ENCODE data around the gene AHSA1.
"Not testable (repeated sequence)": the region's sequence is repeated elsewhere in the genome, so short reads cannot be mapped to it uniquely, and the experiment has no call there.

AHSA1 gene

DNA sequence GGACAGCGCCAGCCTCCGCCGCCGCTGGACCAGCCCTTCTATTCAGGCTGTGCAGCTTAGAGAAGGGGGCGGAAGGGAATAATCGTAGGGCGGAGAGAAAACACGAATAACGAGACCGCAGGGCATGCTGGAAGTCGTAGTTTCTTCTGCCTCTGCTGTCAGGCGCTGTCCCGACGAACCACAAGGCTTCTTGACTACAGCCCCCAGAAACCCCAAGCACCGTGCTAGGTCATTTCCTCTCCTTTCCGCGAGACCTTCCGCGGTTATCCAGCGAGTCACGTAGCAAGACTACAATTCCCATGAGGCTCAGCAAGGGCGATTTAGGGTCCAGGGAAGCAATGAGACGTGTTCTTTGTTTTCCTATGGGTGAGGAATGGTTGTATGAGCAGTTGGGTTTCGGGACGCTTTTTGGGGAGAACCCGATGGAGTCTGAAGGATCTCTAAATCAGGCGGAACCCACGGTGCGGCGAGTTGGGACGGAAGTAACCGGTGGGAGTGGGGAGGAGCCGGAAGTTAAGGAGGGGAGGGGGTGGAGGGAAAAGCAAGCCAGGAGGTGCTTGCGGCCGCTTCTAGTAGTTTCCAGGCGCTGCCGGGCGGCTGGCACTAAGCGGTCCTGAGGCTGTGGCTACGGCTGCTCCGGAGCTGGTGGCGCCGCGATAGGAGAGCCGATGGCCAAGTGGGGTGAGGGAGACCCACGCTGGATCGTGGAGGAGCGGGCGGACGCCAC is at the start of gene AHSA1, which contains the start of gene VIPAS39:
Gene AHSA1 (plus strand): TSS at position 572 of the 727 bp plus-strand sequence. CDS start 97 bp downstream, at position 669.
Gene VIPAS39 (minus strand): TSS at position 80 of the 727 bp plus-strand sequence. CDS start 3,499 bp downstream, outside the sequence.
- peak; percentile 96 for DNase-seq

GRCh38 chr14:77409131-77409533 is 48.8 kb upstream of the AHSA1 start:
- DNase-seq = peak; percentile 2

- DNase-seq = not testable (repeated sequence)
Observed at GRCh38 chr14:77415403-77416030, 42.4 kb upstream of the AHSA1 start.

DNA sequence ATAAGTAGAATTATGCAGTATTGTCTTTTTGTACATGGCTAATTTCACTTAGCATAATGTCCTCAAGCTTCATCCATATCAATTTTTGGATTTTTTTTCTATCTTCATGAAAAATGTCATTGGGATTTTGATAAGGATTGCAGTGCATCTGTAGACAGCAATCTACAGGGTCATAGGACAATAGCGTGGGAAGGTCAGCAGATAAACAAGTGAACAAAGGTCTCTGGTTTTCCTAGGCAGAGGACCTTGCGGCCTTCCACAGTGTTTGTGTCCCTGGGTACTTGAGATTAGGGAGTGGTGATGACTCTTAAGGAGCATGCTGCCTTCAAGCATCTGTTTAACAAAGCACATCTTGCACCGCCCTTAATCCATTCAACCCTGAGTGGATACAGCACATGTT is 41.8 kb upstream of the AHSA1 start:
- not testable (repeated sequence) for DNase-seq

GRCh38 chr14:77416836-77417235 is 41.1 kb upstream of the AHSA1 start:
- no peak for DNase-seq

DNA sequence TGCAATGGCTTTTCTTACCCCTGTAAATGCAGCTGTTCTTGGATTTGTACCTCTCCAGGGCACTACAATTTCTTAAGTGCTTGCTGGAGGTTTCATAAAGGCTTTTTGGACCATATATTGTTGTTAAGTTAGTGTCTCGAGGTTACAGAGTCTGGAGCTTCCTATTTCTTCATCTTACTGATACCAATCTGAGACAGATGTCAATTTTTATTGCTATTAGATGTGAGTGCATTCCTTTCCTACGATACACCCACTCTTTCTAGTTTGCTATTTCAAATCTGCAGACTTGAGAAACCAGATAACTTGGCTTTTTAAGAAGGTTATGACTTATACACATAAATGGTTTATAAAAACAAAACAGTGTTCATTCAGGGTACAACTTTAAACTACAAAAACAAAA is 36.7 kb upstream of the AHSA1 start:
- DNase-seq = no peak

- DNase-seq = no peak
Observed at GRCh38 chr14:77423423-77423822, 34.5 kb upstream of the AHSA1 start, which contains the start of gene NOXRED1. TSS of gene NOXRED1 (minus strand) at chr14:77423523. CDS start at chr14:77422889, 634 bp downstream.

GRCh38 chr14:77424862-77425261 is 33.0 kb upstream of the AHSA1 start:
- no peak for DNase-seq

GRCh38 chr14:77426396-77426795 is 31.5 kb upstream of the AHSA1 start:
- no peak for DNase-seq

DNA sequence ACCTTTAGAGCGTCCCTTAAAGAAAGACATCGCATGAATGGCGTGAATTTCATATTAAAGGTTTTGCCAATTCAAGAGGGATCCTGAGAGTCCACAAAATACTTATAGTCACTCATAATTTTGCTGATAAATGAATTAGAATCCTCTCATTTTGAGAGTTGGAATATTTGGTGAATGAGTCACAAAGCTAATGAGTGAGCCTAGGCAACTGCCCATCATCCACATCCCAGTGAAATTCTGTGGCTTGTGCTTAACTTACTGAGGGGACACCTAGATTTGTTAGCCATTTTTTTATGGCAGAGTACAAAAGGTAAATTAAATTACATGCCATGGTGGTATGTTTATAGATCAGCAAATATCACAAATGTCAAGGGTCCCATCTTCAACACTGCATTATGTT is 21.9 kb upstream of the AHSA1 start:
- DNase-seq = no peak

DNA sequence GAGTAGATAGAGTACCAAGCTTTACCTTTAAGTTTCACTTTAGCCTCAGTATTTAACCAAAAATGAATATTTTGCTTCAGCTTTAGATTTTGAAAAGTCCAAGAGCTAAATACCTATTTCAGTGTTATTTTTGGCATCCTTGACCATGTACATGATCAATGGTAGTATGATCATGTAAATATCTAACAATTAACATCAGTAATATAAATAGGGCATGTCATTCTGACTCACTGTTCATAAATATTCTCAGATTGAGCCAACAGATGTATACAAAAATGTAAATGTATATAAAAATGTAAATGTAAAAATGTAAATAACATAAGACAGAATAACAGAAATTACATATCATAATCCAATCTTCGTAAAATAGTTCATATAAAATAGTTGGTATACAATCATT is 19.3 kb upstream of the AHSA1 start:
- no peak for DNase-seq

GRCh38 chr14:77439861-77440260 is 18.0 kb upstream of the AHSA1 start:
- DNase-seq = no peak

DNA sequence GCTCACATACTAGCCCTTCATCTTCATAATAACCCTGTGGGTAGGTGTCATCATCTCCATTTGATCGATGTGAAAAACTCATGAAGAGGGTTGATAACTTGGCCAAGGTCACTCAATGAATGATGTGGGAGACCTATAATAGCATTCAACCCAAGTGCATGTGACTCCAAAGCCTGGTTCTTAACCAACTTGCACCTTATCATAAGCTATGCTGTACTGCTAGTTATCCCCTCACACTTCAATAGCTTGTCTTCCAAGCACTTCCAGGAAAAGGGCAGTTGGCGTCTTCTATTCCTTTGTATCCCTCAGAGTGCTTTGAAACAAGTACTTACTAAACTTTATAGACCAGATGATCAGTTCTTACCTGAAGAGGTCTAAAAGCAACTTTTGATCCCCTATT is 15.7 kb upstream of the AHSA1 start:
- no peak for DNase-seq

DNA sequence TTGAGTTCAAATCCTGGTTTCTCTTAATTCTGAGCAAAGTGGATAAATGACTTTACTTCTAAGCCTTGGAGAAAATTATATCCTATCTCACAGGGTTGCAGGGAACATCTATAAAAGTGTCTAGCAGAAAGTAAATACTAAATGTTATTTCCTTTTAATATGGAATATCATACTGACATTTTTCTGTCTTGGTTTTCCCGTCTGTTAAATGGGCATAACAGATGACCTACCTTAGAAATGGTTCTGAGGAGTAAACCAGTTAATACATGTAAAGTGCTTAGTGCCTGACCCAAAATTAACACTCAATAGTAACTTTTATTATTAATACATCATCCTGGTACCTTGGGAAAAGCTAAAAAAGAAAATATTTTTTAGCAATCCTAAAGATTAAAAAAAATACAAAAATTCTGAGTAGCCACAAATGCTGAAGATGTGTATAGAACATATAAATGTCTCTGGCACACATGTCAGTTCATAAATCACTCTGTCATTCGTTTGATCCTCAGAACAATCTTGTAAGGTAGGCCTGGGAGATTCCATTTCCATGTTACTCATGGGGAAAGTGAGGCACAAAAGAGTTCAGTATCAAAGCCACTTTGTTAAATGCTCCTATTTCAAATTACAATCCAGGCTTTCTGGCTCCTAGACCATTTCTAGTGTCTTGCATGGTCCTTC is 1.8 kb upstream of the AHSA1 start:
- no peak for DNase-seq

DNA sequence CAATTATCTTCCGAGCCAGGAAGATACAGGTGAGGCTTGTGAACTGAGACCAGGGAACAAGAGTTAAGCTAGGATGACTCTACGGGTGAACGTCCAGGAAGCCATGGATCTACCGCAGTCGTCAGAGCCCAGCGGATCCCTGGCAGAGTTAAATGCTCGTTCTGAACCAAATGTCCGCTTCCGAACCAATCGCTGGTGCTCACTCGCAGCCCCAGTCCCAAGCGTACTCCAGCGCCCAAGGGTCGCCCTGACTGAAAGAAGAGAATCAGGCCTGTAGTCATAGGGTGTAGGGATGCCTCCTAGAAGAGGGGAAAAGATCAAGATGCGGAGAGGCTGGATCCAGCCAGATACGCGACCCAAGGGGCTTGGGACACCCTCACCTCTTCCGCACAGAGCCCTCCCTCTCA is 775 bp upstream of the AHSA1 start:
- DNase-seq = no peak

DNA sequence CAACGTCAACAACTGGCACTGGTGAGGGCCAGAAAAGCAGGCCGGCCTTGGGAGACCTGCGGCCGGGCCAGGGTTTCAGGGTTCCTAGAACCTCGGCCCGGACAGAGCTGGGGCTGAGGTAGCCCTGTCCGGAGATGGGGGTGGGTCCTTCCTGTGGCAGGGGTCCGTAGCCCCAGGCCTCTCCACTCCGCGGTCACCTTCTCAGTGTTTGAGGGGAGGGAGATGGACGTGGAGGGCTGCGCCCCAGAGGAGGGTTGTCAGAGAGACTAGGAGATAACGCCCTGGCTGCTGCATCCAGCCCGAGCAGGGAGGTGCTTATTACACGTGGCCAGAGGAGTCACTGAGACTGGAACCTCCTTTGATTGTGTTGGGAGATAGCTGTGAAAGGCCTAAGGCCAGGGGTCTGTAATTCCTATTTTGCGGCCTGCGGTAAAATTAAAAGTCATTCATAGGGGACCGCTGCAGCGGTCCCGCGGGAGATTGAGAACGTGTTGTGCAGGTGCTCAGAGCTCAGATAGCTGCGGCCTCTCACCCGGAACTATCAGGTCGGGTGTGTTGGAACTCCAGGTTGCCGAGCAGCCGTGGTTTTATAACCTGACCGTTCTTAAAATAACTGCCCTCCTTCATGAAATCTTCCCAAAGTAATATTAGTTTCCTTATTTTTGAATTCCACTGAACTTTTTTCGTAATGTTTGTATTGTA is 507 bp downstream of the AHSA1 start:
- DNase-seq = peak; percentile 44

DNA sequence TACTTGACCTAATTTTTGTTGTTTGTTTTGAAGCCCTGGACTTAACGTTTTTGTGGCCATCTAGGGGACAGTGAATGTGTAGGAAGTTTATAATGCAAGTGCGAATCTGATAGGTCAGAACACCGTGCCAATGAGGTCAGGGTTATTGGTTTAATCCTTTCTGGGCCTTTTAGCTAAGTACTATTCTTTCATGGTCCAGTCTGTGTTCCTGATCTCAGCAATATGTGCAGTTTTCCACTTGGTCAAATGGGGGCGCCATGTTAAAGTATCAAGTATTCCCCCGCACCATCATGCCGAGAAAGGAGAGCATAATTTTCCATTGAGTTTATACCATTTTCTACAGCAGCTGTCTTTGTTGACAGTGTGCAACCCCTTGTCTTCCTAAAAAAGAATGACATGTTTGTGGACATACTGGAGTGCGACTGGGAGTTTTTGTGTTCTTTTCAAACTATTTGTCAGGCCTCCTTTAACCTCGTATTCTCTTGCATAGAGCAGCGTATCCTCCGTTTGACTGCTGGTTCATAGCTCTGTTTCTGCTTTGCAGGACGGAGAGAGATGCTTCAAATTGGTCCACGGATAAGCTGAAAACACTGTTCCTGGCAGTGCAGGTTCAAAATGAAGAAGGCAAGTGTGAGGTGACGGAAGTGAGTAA is 1.3 kb downstream of the AHSA1 start:
- peak; percentile 71 for DNase-seq

GRCh38 chr14:77467801-77468200 is 9.9 kb downstream of the AHSA1 start:
- no peak for DNase-seq

GRCh38 chr14:77469067-77469505 is 11.2 kb downstream of the AHSA1 start:
- no peak for DNase-seq

DNA sequence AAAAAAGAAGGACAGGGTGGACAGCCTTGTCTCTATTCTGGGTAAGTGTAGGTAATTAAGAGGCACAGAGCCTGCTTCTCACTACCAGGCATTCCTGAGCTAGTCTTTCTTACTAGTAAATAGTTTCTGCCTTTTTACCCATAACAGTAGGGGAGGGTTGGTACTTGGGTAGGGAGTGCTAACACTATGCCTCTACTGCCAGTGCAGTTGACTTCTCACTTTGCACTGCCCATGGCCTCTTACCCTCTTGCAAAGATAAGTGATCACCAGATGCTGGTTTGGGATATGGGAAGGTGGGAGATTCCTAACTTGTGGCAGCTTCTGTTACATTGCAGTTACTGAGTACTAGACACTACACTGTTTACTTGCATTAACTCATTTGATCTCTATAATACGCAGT is 11.6 kb downstream of the AHSA1 start:
- no peak for DNase-seq

GRCh38 chr14:77470224-77470870 is 12.5 kb downstream of the AHSA1 start:
- no peak for DNase-seq

DNA sequence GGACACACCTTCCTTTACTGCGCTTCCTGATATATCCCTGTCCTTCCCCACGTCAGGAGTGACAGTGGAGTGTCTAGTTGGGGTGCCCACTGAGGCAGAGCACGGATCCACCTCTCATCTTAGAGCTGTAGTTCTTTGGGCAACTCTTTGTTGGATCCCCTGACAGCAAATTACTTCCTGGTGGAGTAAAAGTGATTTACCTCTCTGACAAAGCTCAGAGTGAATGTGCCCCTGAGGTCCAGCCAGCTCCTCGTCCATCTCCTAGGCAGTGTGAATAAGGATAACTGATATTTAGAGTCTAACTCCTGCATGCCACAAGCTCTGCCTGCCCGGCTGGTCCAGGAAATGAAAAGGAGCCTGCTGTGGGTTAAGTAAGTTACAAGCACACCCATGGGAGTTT is 16.0 kb downstream of the AHSA1 start:
- no peak for DNase-seq

Measured in stimulated activated CD4-positive, alpha-beta T cell treated with anti-CD3 and anti-CD28 coated beads, Interleukin-1b, Interleukin-23, amount 100 ng/mL, for 48 hours (primary cell).